Liver (tissue), 9 donors: Measurements from ENCODE around the gene PGRMC1. TPM values are rescaled to one million over a fixed set of nuclear protein-coding genes. Genes with fewer than 3 reads are reported as not detected.

Experiments used
- DNase-seq: peaks from one replicate; pipeline ENCODE4 v3.0.0-alpha.2; 2017; ENCODE audit warnings: low spot score
- H3K27ac ChIP-seq, 2 donors: one replicate each; pipeline ENCODE4 v1.7.0; 2013; ENCODE audit warnings: inconsistent platforms in 2 of 2, low read length in 2 of 2, control low read depth in 1 of 2, low read depth in 1 of 2, mild to moderate bottlenecking in 1 of 2
- H3K27me3 ChIP-seq, 4 donors: one replicate each; pipeline versions ENCODE4 v1.6.1 to v1.7.0; 2013; ENCODE audit warnings: low read length in 3 of 4, inconsistent platforms in 1 of 4, mild to moderate bottlenecking in 1 of 4, moderate library complexity in 1 of 4; ENCODE audit not compliant: control insufficient read depth in 4 of 4, insufficient read depth in 4 of 4
- H3K36me3 ChIP-seq, 4 donors: one replicate each; pipeline versions ENCODE4 v1.6.1 to v1.7.0; 2013; ENCODE audit warnings: low read length in 3 of 4, mild to moderate bottlenecking in 3 of 4, low read depth in 1 of 4, moderate library complexity in 1 of 4; ENCODE audit not compliant: control insufficient read depth in 4 of 4, insufficient read depth in 3 of 4
- H3K4me1 ChIP-seq, 4 donors: one replicate each; pipeline versions ENCODE4 v1.6.1 to v1.7.0; 2013; ENCODE audit warnings: low read length in 3 of 4, mild to moderate bottlenecking in 3 of 4, moderate library complexity in 1 of 4; ENCODE audit not compliant: control insufficient read depth in 4 of 4, insufficient read depth in 4 of 4
- H3K4me3 ChIP-seq, 3 donors: one replicate each; pipeline versions ENCODE4 v1.6.1 to v1.7.0; 2013; ENCODE audit warnings: low read length in 3 of 3, control low read depth in 1 of 3, low read depth in 1 of 3, mild to moderate bottlenecking in 1 of 3
- H3K9ac ChIP-seq, 2 donors: one replicate each; pipeline ENCODE4 v1.7.0; 2013; ENCODE audit warnings: low read length in 2 of 2, mild to moderate bottlenecking in 2 of 2, moderate library complexity in 2 of 2, control low read depth in 1 of 2, low read depth in 1 of 2
- H3K9me3 ChIP-seq, 4 donors: one replicate each; pipeline versions ENCODE4 v1.6.1 to v1.7.0; 2013; ENCODE audit warnings: low read length in 3 of 4; ENCODE audit not compliant: control insufficient read depth in 4 of 4
- ATF3 ChIP-seq: IDR thresholded peaks from 2 replicates; pipeline ENCODE4 v1.6.1; 2016; ENCODE audit warnings: antibody characterized with exemption
- EGR1 ChIP-seq, 2 donors: IDR thresholded peaks; 2 replicates each; pipeline ENCODE4 v1.6.1; 2016 to 2018; ENCODE audit warnings: antibody characterized with exemption in 2 of 2, low read depth in 2 of 2
- FOXA1 ChIP-seq: IDR thresholded peaks from 2 replicates; pipeline ENCODE4 v1.6.1; 2016; ENCODE audit warnings: antibody characterized with exemption
- FOXA2 ChIP-seq: IDR thresholded peaks from 2 replicates; pipeline ENCODE4 v1.6.1; 2016; ENCODE audit warnings: antibody characterized with exemption
- GABPA ChIP-seq, 2 donors: IDR thresholded peaks in 1 of 2; conservative IDR thresholded peaks in 1 of 2; 2 replicates each; pipeline ENCODE4 v1.6.1; 2016; ENCODE audit warnings: antibody characterized with exemption in 2 of 2, mild to moderate bottlenecking in 1 of 2, moderate library complexity in 1 of 2
- HNF4A ChIP-seq, 2 donors: conservative IDR thresholded peaks; 2 replicates each; pipeline ENCODE4 v1.6.1; 2016; ENCODE audit warnings: antibody characterized with exemption in 2 of 2, mild to moderate bottlenecking in 2 of 2
- JUND ChIP-seq, 2 donors: IDR thresholded peaks; 2 replicates each; pipeline ENCODE4 v1.6.1; 2016; ENCODE audit warnings: antibody characterized with exemption in 2 of 2
- MAX ChIP-seq: IDR thresholded peaks from 2 replicates; pipeline ENCODE4 v1.6.1; 2016; ENCODE audit warnings: antibody characterized with exemption
- NR2F2 ChIP-seq: IDR thresholded peaks from 2 replicates; pipeline ENCODE4 v1.6.1; 2016; ENCODE audit warnings: antibody characterized with exemption
- RAD21 ChIP-seq, 2 donors: IDR thresholded peaks; 2 replicates each; pipeline ENCODE4 v1.6.1; 2016; ENCODE audit warnings: antibody characterized with exemption in 2 of 2, mild to moderate bottlenecking in 2 of 2
- RXRA ChIP-seq, 2 donors: IDR thresholded peaks; 2 replicates each; pipeline ENCODE4 v1.6.1; 2017 to 2018; ENCODE audit warnings: antibody characterized with exemption in 2 of 2, mild to moderate bottlenecking in 1 of 2
- SP1 ChIP-seq: IDR thresholded peaks from 2 replicates; pipeline ENCODE4 v1.6.1; 2018; ENCODE audit warnings: antibody characterized with exemption, mild to moderate bottlenecking
- TAF1 ChIP-seq: conservative IDR thresholded peaks from 2 replicates; pipeline ENCODE4 v1.6.1; 2016; ENCODE audit warnings: antibody characterized with exemption, mild to moderate bottlenecking
- YY1 ChIP-seq: IDR thresholded peaks from 2 replicates; pipeline ENCODE4 v1.6.1; 2016; ENCODE audit warnings: antibody characterized with exemption, mild to moderate bottlenecking
- polyA plus RNA-seq, 2 donors: library from polyadenylated mRNA; stranded (reverse) in 1 of 2; unstranded in 1 of 2; fragments of 200-250 nt in 1 of 2; fragments of >200 nt in 1 of 2; fragmentation: Nextera tagmentation in 1 of 2; extraction: Ambion mirVana in 1 of 2; gene quantifications; one replicate each; pipeline versions ENCODE4 v1.2.1 to v1.2.3, GENCODE V29; 2013 to 2015
- total RNA-seq, 2 donors: library from RNA; depleted of rRNA; stranded (reverse); fragments of >200 nt; gene quantifications; one replicate each; pipeline ENCODE4 v1.2.3, GENCODE V29; 2014
- donor health status: healthy.
- donor health status: healthy.
- donor health status: healthy.
- donor health status: healthy.
- donor health status: healthy.

PGRMC1 gene
- total and polyA plus RNA-seq, 4 donors: 180 to 346 (median 290) TPM

- H3K4me3 ChIP-seq: no peak overlapping the region
- no peak overlapping the region for H3K9ac ChIP-seq
- no peak overlapping the region for H3K27ac ChIP-seq
- no peaks in the 10 kb centered on the region for H3K4me1 ChIP-seq
- DNase-seq: no peak
- H3K9me3 ChIP-seq: no peaks in the 10 kb centered on the region
- no peaks in the 10 kb centered on the region for H3K27me3 ChIP-seq
- H3K36me3 ChIP-seq: no peaks in the 10 kb centered on the region
- TF ChIP-seq GABPA (IDR thresholded peaks at IDR 0.05 in 1 of 2, conservative IDR thresholded peaks at IDR 0.05 in 1 of 2): no peak
- TF ChIP-seq RAD21 (IDR thresholded peaks at IDR 0.05): no peak
- TF ChIP-seq JUND (IDR thresholded peaks at IDR 0.05): no peak
- TF ChIP-seq TAF1: no peak
- no peak for TF ChIP-seq HNF4A (conservative IDR thresholded peaks at IDR 0.05)
- TF ChIP-seq EGR1 (IDR thresholded peaks at IDR 0.05; ENCODE audit: low read depth in 2 of 2): no peak
- TF ChIP-seq YY1: no peak
- TF ChIP-seq FOXA2: no peak
- TF ChIP-seq RXRA (IDR thresholded peaks at IDR 0.05): no peak
- no peak for TF ChIP-seq NR2F2
- TF ChIP-seq FOXA1: no peak
- TF ChIP-seq MAX: no peak
- no peak for TF ChIP-seq SP1
- no peak for TF ChIP-seq ATF3
Observed at GRCh38 chrX:119292445-119292844, 56.4 kb downstream of the PGRMC1 start.

Other genes with a start within 250 kb of the PGRMC1 start
- not detected for gene CT47C1, start 163.3 kb upstream of the PGRMC1 start, total RNA-seq
- not detected for gene CT47C1, start 163.3 kb upstream of the PGRMC1 start, polyA plus RNA-seq
- gene KIAA1210, start 108.5 kb upstream of the PGRMC1 start, total RNA-seq: not detected
- not detected for gene KIAA1210, start 108.5 kb upstream of the PGRMC1 start, polyA plus RNA-seq
- gene SLC25A43, start 163.1 kb downstream of the PGRMC1 start, total RNA-seq: 10 to 100 TPM in 1 of 2 donors, 1 to 10 TPM in 1; 6.5 to 10.9 TPM
- gene SLC25A43, start 163.1 kb downstream of the PGRMC1 start, polyA plus RNA-seq: 1 to 10 TPM; 4.5 to 4.7 TPM
- 100 to 1,000 TPM; 191 to 206 TPM for gene SLC25A5, start 232.2 kb downstream of the PGRMC1 start, total RNA-seq
- gene SLC25A5, start 232.2 kb downstream of the PGRMC1 start, polyA plus RNA-seq: 100 to 1,000 TPM; 209 to 304 TPM